Measurements from ENCODE around the gene ITPR1. TPM values are rescaled to one million over a fixed set of nuclear protein-coding genes. Genes with fewer than 3 reads are reported as not detected.

The ITPR1 gene
- polyA plus RNA-seq, 6 donors from 2014 or later: 54.8 to 110 (median 87.3) TPM

DNA sequence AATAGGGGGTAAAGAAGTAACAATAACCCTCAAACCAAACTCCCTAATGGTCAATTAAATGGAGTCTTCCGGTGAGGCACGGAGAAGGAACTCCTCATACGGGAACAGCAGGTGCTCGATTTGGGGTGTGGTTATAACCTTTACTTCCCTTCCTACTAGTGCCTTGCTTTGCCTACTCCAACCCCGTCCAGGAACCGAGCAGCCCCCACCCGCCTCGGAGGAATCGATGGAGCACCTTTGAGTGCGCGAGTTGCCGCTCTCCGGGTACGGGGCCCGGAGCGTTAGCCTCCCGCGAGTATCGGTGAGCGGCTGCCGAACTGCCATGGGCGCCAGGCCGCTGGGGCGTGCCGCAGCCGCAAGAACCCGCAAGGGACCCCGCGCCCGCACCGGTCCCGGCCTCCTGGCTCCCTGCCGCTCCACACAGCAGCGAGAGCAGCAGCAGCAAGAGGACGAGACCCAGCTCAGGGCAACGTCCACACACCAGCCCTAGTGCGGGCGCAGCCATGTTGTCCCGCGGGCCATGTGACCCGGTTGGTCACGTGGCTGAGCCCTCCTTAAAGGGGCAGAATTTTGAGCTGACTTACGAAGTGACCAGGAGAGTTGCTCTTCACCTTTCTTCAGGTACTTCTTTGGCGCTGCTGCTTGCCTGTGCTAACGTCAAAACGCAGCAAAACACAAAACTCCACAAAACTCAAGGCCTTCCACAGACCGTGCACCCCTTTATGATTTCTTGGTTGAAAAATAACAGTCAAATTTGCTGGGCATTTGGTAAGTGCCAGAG is 26.2 kb upstream of the ITPR1 start, which contains the start of gene SUMF1:
Gene SUMF1 (minus strand): TSS at position 529 of the 781 bp plus-strand sequence. CDS start 24 bp downstream, at position 505.
- Mint-ChIP-seq H3K27me3 (no peaks in the 10 kb centered on the region), H3K27ac (peak within 1 kb of the TSS; percentile 85 to 95 (median 93)), H3K36me3 (no peaks in the 10 kb centered on the region), H3K4me1 (peaks cover 20 to 29% (median 22%) of the 10 kb centered on the region in 3 donors), H3K4me3 (peak within 1 kb of the TSS; percentile 88 to 97 (median 92)), H3K9me3 (no peaks in the 10 kb centered on the region)
- peak; percentile 67 for DNase-seq
- peak; percentile 97 to 99 for ATAC-seq (ENCODE audit: low read depth in 2 of 2)

DNA sequence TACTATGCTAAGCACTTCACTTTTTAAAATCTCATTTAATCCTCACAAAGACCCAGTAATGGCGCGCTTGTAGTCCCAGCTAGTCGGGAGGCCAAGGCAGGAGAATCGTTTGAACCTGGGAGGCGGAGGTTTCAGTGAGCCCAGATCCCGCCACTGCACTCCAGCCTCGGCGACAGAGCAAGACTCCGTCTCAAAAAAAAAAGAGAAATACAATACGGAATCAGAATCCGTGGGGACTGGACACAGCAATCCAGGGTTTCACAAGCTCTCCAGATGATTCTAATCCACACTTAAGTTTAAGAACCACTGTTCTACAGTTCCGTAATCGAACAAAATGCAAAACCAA is 25.7 kb upstream of the ITPR1 start:
- peaks cover 14 to 27% (median 17%) of the 10 kb centered on the region in 3 donors for H3K4me1 Mint-ChIP-seq
- H3K36me3 Mint-ChIP-seq: no peaks in the 10 kb centered on the region

DNA sequence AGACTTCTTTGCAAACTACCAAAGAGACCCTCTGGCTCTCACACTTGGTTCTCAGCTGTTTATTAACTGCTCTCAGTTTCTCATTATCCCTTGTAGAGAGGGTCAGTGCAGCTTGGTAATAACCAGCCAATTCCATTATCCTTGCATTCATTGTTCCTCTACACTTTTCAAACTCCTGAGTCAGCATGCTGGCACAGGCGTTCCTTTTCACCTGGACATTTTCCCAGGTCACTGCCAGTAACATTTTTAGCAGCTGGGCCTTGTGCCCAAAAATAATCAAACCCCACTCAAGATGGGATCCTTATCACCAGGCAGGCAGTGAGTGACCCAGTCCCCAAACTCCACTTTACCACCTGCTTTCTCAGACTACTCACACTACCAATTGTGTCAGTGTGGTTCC is 21.2 kb upstream of the ITPR1 start:
- peak overlapping the region in 1 of 8 donors; percentile 52 for H3K4me3 Mint-ChIP-seq
- H3K27ac Mint-ChIP-seq: peak overlapping the region in 1 of 6 donors; percentile 49
- H3K27me3 Mint-ChIP-seq: no peaks in the 10 kb centered on the region
- no peaks in the 10 kb centered on the region for H3K36me3 Mint-ChIP-seq
- H3K4me1 Mint-ChIP-seq: peaks cover 15 to 39% (median 32%) of the 10 kb centered on the region in 3 donors
- peaks cover 2 to 15% (median 4%) of the 10 kb centered on the region in 7 donors for H3K9me3 Mint-ChIP-seq
- DNase-seq (no peak), ATAC-seq (ENCODE audit: low read depth in 2 of 2) (no peak)

More for the DNA sequence above, 25.7 kb upstream of the ITPR1 start:
- DNase-seq (no peak), ATAC-seq (ENCODE audit: low read depth in 2 of 2) (no peak)
- peak overlapping the region; percentile 88 to 97 (median 92) for H3K4me3 Mint-ChIP-seq
- no peaks in the 10 kb centered on the region for H3K27me3 Mint-ChIP-seq
- H3K27ac Mint-ChIP-seq: peak overlapping the region in 5 of 6 donors; percentile 53 to 95 (median 91)
- H3K9me3 Mint-ChIP-seq: no peaks in the 10 kb centered on the region

DNA sequence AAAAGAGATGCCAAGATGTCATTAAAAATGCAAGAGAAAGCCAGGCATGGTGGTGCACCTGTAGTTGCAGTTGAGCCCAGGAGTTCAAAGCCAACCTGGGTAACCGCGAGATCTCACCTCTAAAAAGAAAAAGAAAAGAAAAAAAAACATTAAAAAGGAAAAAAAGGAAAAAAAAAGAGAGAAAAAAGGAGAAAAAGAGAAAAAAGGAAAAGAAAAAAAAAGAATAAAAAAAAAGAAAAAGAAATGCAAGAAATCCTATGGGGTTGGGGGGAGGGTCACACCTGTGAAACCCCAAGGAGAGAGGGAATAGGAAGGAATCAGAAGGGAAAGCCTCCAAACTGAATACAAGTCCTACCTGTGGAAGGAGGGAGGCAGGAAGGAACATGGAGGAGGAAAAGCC is 20.8 kb upstream of the ITPR1 start:
- ATAC-seq (ENCODE audit: low read depth in 2 of 2): no peak
- no peak for DNase-seq
- Mint-ChIP-seq H3K4me1 (peaks cover 15 to 36% (median 28%) of the 10 kb centered on the region in 3 donors), H3K27ac (peak overlapping the region in 1 of 6 donors; percentile 60), H3K36me3 (no peaks in the 10 kb centered on the region), H3K27me3 (no peaks in the 10 kb centered on the region), H3K9me3 (peaks cover 2 to 15% (median 4%) of the 10 kb centered on the region in 7 donors), H3K4me3 (peak overlapping the region in 1 of 8 donors; percentile 25)

DNA sequence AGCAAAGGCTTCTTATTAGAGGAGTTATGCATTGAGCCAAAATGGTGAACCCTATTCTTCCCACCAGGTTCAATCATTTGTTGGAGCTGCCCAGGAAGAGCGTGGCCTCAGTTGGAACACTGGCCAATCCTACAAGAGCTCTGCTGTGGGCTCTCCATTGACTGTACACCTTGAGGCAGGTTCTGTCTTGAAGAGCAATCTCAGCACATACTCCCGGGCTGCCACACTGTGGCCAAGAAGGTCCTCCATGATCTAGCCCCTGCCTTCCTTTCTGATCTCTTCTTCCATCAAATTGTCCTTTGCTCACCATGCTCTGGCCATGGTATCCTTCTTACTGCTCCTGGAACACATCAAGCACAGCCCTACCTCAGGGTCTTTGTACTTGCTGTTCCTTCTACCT is 20.4 kb upstream of the ITPR1 start:
- peaks cover 15 to 32% (median 24%) of the 10 kb centered on the region in 3 donors for H3K4me1 Mint-ChIP-seq
- H3K4me3 Mint-ChIP-seq: peak overlapping the region in 2 of 8 donors; percentile 30 to 37
- no peaks in the 10 kb centered on the region for H3K36me3 Mint-ChIP-seq
- H3K27me3 Mint-ChIP-seq: no peaks in the 10 kb centered on the region
- no peak for DNase-seq
- ATAC-seq (ENCODE audit: low read depth in 2 of 2): no peak
- H3K9me3 Mint-ChIP-seq: peaks cover 2 to 15% (median 4%) of the 10 kb centered on the region in 7 donors
- H3K27ac Mint-ChIP-seq: peak overlapping the region in 1 of 6 donors; percentile 34

DNA sequence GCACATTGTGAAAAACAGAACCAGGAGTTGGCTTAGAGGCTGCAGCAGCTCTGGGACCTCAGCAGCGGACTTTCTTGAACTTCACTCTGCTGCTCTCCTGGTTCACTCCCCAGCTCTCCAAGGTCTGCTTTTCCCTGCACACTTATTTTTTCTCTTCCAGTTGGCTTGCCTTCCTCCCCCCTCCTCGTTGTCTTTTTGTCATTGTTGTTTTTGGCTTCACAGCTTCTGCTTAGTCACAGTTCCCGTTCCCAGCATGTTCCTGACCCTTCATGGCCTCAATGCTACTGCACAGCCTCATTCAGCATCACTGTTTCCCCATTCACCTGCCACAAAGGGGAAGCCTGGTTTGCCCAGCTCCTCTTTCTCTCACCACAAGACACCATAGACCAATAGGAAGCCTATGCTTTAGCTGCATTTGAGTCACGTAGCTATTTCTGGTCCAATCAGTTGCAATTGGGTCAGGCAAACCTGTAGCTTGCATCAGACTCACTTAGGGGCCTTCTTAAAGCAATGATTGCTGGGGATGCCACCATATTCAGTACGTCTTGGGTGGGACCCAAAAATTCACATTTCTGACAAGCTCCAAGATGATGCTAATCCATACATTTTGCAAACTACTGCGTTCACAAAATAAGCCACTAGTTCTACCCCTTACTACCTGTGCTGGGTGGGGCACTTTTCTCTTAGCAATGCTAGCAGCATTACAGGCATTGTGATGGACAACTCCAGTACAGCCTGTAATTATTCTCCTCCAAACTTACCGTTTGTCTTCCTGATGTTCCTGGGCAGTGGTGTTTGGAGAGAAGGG is 18.3 kb upstream of the ITPR1 start:
- H3K36me3 Mint-ChIP-seq: no peaks in the 10 kb centered on the region
- H3K27me3 Mint-ChIP-seq: no peaks in the 10 kb centered on the region
- peak overlapping the region; percentile 30 to 85 (median 62) for H3K4me3 Mint-ChIP-seq
- H3K4me1 Mint-ChIP-seq: peaks cover 15 to 40% (median 24%) of the 10 kb centered on the region in 3 donors
- peak overlapping the region; percentile 35 to 98 (median 82) for H3K27ac Mint-ChIP-seq
- peaks cover 2 to 15% (median 4%) of the 10 kb centered on the region in 7 donors for H3K9me3 Mint-ChIP-seq
- DNase-seq: peak; percentile 23
- ATAC-seq (ENCODE audit: low read depth in 2 of 2): peak; percentile 74 to 80

DNA sequence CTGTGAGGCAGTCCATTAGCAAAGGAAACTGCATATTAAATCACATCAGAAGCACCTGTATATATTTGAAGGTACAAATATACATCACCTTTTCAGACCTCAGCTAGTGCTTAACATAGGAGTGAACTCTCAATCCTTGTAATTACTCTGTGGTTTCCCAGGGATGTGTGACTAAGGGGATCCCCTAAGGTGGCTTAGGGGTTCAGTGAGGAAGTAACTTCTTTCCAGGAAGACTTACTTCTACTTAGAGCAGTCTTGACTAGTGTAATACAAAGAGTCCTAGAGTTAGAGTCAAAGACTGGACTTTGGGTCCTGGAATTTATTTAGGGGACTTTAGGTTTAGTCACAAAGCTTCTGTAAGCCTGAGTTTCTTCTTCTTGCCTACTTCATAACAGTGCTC is 17.3 kb upstream of the ITPR1 start:
- Mint-ChIP-seq H3K9me3 (peaks cover 2 to 15% (median 4%) of the 10 kb centered on the region in 7 donors), H3K4me1 (peaks cover 15 to 40% (median 24%) of the 10 kb centered on the region in 3 donors), H3K27me3 (no peaks in the 10 kb centered on the region), H3K36me3 (no peaks in the 10 kb centered on the region), H3K27ac (peak overlapping the region in 1 of 6 donors; percentile 67), H3K4me3 (no peak overlapping the region)
- ATAC-seq (ENCODE audit: low read depth in 2 of 2) (no peak), DNase-seq (no peak)

DNA sequence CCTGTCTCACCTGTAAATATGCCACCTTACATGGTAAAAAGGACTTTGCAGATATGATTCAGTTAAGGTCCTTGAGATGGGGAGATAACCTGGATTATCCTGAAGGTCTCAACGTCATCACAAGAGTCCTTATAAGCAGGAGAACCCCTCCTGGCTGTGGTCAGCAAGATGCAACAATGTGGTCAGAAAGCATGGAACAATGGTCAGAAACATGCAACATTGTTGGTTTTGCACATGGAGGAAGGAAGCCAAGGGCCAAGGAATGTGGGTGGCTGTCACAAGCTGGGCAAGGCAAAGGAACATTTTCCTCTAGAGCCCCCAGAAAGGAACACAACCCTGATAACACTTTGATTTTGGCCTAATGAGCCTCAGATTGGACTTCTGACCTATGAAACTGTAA is 16.7 kb upstream of the ITPR1 start:
- Mint-ChIP-seq H3K4me1 (peaks cover 15 to 40% (median 24%) of the 10 kb centered on the region in 3 donors), H3K36me3 (no peaks in the 10 kb centered on the region), H3K4me3 (no peak overlapping the region), H3K9me3 (peaks cover 2 to 15% (median 4%) of the 10 kb centered on the region in 7 donors), H3K27me3 (no peaks in the 10 kb centered on the region), H3K27ac (no peak overlapping the region)
- no peak for DNase-seq
- no peak for ATAC-seq (ENCODE audit: low read depth in 2 of 2)

DNA sequence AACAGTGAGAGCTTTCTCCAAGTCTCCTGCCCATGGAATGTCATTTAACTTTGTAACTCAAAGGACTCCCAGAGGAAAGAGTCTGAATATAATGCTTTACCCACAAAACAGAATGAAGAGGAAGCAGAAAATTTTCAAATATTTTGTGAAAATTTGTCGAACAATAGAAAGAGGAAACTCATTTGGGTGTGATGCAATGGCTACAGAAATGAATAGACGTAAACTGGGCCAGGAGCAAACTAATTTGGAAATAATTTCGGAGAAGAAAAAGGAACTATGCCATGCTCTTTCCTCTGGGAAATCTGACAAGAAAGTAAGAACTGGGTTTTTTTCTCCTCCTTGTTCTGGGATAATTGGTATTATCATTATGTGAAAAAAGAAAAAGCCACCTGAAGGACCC is 14.9 kb upstream of the ITPR1 start:
- H3K9me3 Mint-ChIP-seq: peaks cover 0 to 15% (median 4%) of the 10 kb centered on the region in 7 donors
- ATAC-seq (ENCODE audit: low read depth in 2 of 2) (no peak), DNase-seq (no peak)
- H3K27ac Mint-ChIP-seq: no peak overlapping the region
- H3K4me1 Mint-ChIP-seq: peaks cover 10 to 31% (median 17%) of the 10 kb centered on the region in 3 donors
- H3K4me3 Mint-ChIP-seq: no peak overlapping the region
- H3K27me3 Mint-ChIP-seq: no peaks in the 10 kb centered on the region
- no peaks in the 10 kb centered on the region for H3K36me3 Mint-ChIP-seq

DNA sequence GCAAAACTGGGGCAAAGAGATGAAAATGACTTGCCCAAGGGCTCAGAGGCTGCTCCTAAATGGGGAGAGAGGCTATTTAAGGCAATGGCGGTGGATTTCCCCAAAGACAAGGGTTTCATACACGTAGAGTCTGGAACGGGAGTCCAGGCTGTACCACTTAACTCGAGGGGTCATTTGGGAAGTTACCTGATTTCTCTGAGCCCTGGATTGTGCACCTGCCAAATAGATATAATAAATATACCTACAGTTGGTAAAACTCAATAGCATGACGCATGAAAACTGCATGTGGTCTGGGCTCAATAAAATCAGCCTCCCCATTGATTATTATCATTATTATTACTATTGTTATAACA is 1.3 kb upstream of the ITPR1 start:
- Mint-ChIP-seq H3K27me3 (no peaks in the 10 kb centered on the region), H3K9me3 (peaks cover 0 to 2% (median 0%) of the 10 kb centered on the region in 7 donors), H3K27ac (peak overlapping the region in 2 of 6 donors; percentile 97), H3K4me3 (peak overlapping the region; percentile 92 to 100 (median 99)), H3K4me1 (peaks cover 33 to 40% (median 40%) of the 10 kb centered on the region in 3 donors), H3K36me3 (peaks cover 26 to 27% of the 10 kb centered on the region in 2 donors)
- DNase-seq (no peak), ATAC-seq (ENCODE audit: low read depth in 2 of 2) (no peak)

DNA sequence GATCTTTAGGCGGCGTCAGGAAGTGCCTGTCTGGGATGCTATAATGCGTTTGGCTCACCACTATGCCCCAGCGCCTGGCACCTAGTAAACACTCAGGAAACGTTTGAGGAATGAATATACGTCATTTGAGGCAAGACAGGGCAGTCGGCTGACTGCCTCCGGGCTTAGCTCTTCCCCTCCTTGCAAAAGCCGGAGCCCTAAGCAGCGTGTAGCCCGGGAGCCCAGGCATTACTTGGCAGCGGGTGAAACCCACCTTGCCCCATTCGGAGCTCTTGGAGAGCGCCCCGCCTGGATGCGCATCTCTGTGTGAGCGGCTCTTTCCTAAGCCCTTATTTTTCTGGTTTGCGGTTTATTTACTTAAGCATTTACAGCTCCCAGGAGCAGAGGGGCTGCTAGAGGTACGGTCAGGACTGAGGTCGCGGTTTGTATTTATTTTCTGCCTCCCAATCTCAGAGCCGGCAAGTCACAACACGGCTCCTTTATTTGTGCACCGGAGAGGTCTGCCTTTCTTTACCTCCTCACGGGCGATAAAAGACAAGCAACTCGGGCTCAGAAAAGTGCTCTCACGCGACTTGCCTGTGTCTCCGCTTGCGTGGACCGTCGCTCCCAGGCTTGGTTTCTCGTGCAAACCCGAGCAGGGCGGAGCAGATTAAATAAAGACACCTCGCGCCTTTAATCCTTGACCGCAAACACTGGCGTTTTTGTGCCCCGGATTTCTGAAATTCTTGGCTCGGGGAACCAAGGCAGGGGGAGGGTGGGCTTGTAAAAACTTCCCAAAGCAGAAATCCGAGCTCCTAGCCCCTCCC is 737 bp upstream of the ITPR1 start:
- no peaks in the 10 kb centered on the region for H3K27me3 Mint-ChIP-seq
- peak overlapping the region; percentile 92 to 100 (median 99) for H3K4me3 Mint-ChIP-seq
- H3K4me1 Mint-ChIP-seq: peaks cover 37 to 46% (median 44%) of the 10 kb centered on the region in 3 donors
- ATAC-seq (ENCODE audit: low read depth in 2 of 2) (peak; percentile 13 to 18), DNase-seq (peak; percentile 39)
- H3K9me3 Mint-ChIP-seq: peaks cover 0 to 2% (median 0%) of the 10 kb centered on the region in 7 donors
- H3K36me3 Mint-ChIP-seq: peaks cover 26 to 28% of the 10 kb centered on the region in 2 donors
- H3K27ac Mint-ChIP-seq: peak overlapping the region in 4 of 6 donors; percentile 59 to 98 (median 97)

DNA sequence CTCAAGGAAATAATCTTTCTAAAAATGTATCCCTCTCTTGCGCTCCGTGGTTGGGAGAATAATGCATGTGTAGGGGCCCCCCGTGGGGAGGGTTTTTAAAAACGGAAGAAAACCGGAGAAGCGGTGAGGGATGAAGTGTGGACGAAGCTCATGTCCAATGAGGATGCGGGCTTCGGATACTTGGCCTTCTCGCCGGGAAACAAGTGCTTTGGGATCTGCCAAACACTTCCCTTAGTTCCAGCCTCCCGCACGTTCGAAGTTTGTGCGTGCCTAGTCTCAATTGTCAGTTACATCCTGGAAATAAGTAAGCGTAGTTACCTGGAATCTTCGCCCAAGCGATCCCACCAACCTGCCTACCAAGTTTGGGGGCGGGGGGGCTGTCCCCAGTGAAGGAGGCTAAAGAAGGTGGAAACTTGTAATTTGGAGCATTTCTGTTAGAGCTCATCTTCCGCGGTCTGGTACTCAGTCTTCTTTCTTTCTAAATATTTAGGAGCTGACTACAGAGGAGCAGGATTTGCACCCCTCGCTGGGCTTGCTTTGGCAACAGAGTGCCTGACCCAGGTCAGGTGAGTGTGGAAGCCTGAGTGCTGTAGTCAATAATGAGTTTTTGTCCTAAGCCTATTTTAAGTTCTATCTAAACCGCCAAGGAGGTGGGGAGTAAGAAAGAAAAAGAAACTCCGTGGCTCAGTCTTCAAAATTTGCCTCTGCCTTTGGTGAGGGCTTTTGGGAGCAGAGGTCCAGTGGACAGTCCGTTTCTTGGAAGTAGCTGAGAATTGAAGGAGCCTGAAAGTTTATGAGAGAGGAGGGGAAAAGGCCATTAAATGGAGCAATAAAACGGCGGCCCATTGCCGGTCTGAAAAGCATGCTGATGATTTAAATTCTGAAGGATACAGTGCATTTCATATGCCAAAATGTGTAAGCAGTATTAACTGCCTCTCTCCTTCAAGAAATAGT is 1.1 kb downstream of the ITPR1 start:
- peak overlapping the region; percentile 92 to 100 (median 99) for H3K4me3 Mint-ChIP-seq
- H3K36me3 Mint-ChIP-seq: peaks cover 36 to 41% of the 10 kb centered on the region in 2 donors
- DNase-seq (no peak), ATAC-seq (ENCODE audit: low read depth in 2 of 2) (no peak)
- H3K27ac Mint-ChIP-seq: peak overlapping the region; percentile 84 to 99 (median 97)
- peaks cover 47 to 62% (median 60%) of the 10 kb centered on the region in 3 donors for H3K4me1 Mint-ChIP-seq
- H3K27me3 Mint-ChIP-seq: no peaks in the 10 kb centered on the region
- H3K9me3 Mint-ChIP-seq: peaks cover 0 to 2% (median 0%) of the 10 kb centered on the region in 7 donors

Measured in naive B cell (primary cell).